H1 (cell line): ENCODE results near the gene C12orf43. TPM values are rescaled to one million over a fixed set of nuclear protein-coding genes. Genes with fewer than 3 reads are reported as not detected.

Experiments
- CTCF ChIA-PET: fragments of 300-600 bp; sonication (Branson Sonifier 250); formaldehyde crosslinking; loops from one replicate; lab custom pipeline; 2021; ENCODE audit not compliant: partially characterized antibody; lab: Charles Lee
- POLR2A ChIA-PET: fragments of 300-600 bp; sonication (Branson Sonifier 250); formaldehyde crosslinking; loops from one replicate; lab custom pipeline; 2021; ENCODE audit warnings: inconsistent platforms; ENCODE audit not compliant: partially characterized antibody; lab: Charles Lee
- DNase-seq, 2 experiments: peaks; one replicate each; pipeline versions ENCODE4 v3.0.0 to v3.0.0-alpha.2; 2010 to 2022; ENCODE audit warnings: low spot score in 2 of 2, low read depth in 1 of 2, mixed read lengths in 1 of 2
- FAIRE-seq: peaks from 2 replicates; lab custom pipeline; 2011; peaks lifted over from hg19 to GRCh38; lab: Jason Lieb, UNC
- H2AFZ ChIP-seq: 2 replicates; pipeline ENCODE4 v1.8.1; 2012; ENCODE audit warnings: low read length, inconsistent platforms
- H2AK5ac ChIP-seq: 2 replicates; pipeline ENCODE4 v1.6.1; 2013; ENCODE audit warnings: low read depth, low read length
- H2BK120ac ChIP-seq: replicated peaks from 2 replicates; pipeline ENCODE3; 2013; ENCODE audit warnings: low read depth, low read length, inconsistent platforms
- H2BK12ac ChIP-seq: 2 replicates; pipeline ENCODE4 v1.6.1; 2013; ENCODE audit warnings: low read depth, low read length
- H2BK15ac ChIP-seq: 2 replicates; pipeline ENCODE4 v1.6.1; 2013; ENCODE audit warnings: low read length
- H2BK20ac ChIP-seq: 2 replicates; pipeline ENCODE4 v1.6.1; 2013; ENCODE audit warnings: low read length
- H2BK5ac ChIP-seq: 2 replicates; pipeline ENCODE4 v1.6.1; 2013; ENCODE audit warnings: low read depth, low read length
- H3K14ac ChIP-seq: 2 replicates; pipeline ENCODE4 v1.6.1; 2013; ENCODE audit warnings: inconsistent platforms; ENCODE audit not compliant: insufficient read length
- H3K18ac ChIP-seq: 2 replicates; pipeline ENCODE4 v1.6.1; 2013; ENCODE audit warnings: low read length; ENCODE audit errors: extremely low read depth
- H3K23ac ChIP-seq: 2 replicates; pipeline ENCODE4 v1.6.1; 2013; ENCODE audit warnings: inconsistent platforms; ENCODE audit not compliant: insufficient read length
- H3K23me2 ChIP-seq: 2 replicates; pipeline ENCODE4 v1.6.1; 2013; ENCODE audit warnings: low read depth, low read length
- H3K27ac ChIP-seq: 2 replicates; pipeline ENCODE4 v1.6.1; 2011; ENCODE audit warnings: low read depth, low read length, inconsistent platforms
- H3K27me3 ChIP-seq, 4 experiments: replicated peaks in 1 of 4; 1 replicate in 1 of 4; 2 replicates in 3 of 4; pipeline versions ENCODE4 v1.6.1 to v1.8.1; 2011 to 2013; ENCODE audit warnings: low read length in 3 of 4, mild to moderate bottlenecking in 3 of 4, inconsistent platforms in 2 of 4, mixed read lengths in 2 of 4, moderate library complexity in 1 of 4; ENCODE audit not compliant: control insufficient read depth in 3 of 4, insufficient read depth in 3 of 4; ENCODE audit errors: extremely low read depth in 1 of 4
- H3K36me3 ChIP-seq, 4 experiments: 2 replicates each; pipeline versions ENCODE4 v1.6.1 to v1.8.1; 2011 to 2013; ENCODE audit warnings: mild to moderate bottlenecking in 4 of 4, low read length in 3 of 4, moderate library complexity in 2 of 4, control low read depth in 1 of 4, inconsistent platforms in 1 of 4; ENCODE audit not compliant: insufficient read depth in 4 of 4, control insufficient read depth in 2 of 4
- H3K4ac ChIP-seq: replicated peaks from 2 replicates; pipeline ENCODE3; 2013; ENCODE audit warnings: low read length, low read depth, mixed read lengths, inconsistent platforms; ENCODE audit not compliant: insufficient read length
- H3K4me1 ChIP-seq, 4 experiments: replicated peaks in 1 of 4; 1 replicate in 1 of 4; 2 replicates in 3 of 4; pipeline versions ENCODE4 v1.6.1 to v1.8.1; 2011 to 2013; ENCODE audit warnings: low read length in 3 of 4, inconsistent platforms in 2 of 4, mixed read lengths in 1 of 4; ENCODE audit not compliant: insufficient read depth in 4 of 4, control insufficient read depth in 3 of 4
- H3K4me2 ChIP-seq, 2 experiments: 2 replicates each; pipeline versions ENCODE4 v1.6.1 to v1.8.1; 2011 to 2013; ENCODE audit warnings: low read depth in 2 of 2, low read length in 2 of 2, control low read depth in 1 of 2, inconsistent platforms in 1 of 2, mild to moderate bottlenecking in 1 of 2; ENCODE audit not compliant: insufficient read depth in 1 of 2
- H3K4me3 ChIP-seq, 4 experiments: fragments of 200-600, 300-600 bp in 1 of 4; sonication (generic), shearing (Covaris generic), sonication (Bioruptor Twin) in 1 of 4; 2 replicates each; pipeline versions ENCODE4 v1.5.1 to v1.8.1; 2011 to 2016; ENCODE audit warnings: low read length in 4 of 4, low read depth in 3 of 4, control low read depth in 2 of 4, inconsistent platforms in 2 of 4, mild to moderate bottlenecking in 2 of 4, mixed read lengths in 1 of 4, moderate library complexity in 1 of 4; ENCODE audit not compliant: insufficient read depth in 2 of 4; ENCODE audit errors: extremely low read depth in 1 of 4
- H3K56ac ChIP-seq: replicated peaks from 2 replicates; pipeline ENCODE3; 2013; ENCODE audit warnings: low read depth, mild to moderate bottlenecking, mixed read lengths, low read length, inconsistent platforms; ENCODE audit not compliant: insufficient read length
- H3K79me1 ChIP-seq: 2 replicates; pipeline ENCODE4 v1.6.1; 2013; ENCODE audit warnings: low read depth, low read length, control low read depth
- H3K79me2 ChIP-seq, 2 experiments: 2 replicates each; pipeline versions ENCODE4 v1.6.1 to v1.8.1; 2012 to 2013; ENCODE audit warnings: low read length in 2 of 2, mild to moderate bottlenecking in 2 of 2, inconsistent platforms in 1 of 2; ENCODE audit not compliant: insufficient read depth in 2 of 2, control insufficient read depth in 1 of 2
- H3K9ac ChIP-seq, 4 experiments: replicated peaks in 1 of 4; 1 replicate in 1 of 4; 2 replicates in 3 of 4; pipeline versions ENCODE4 v1.6.1 to v1.8.1; 2011 to 2013; ENCODE audit warnings: low read depth in 3 of 4, low read length in 3 of 4, control low read depth in 2 of 4, mild to moderate bottlenecking in 2 of 4, moderate library complexity in 2 of 4, inconsistent platforms in 1 of 4; ENCODE audit errors: extremely low read depth in 1 of 4
- H3K9me3 ChIP-seq, 2 experiments: 2 replicates each; pipeline versions ENCODE4 v1.6.1 to v1.8.1; 2012 to 2013; ENCODE audit warnings: mild to moderate bottlenecking in 2 of 2, moderate library complexity in 2 of 2, control low read depth in 1 of 2, inconsistent platforms in 1 of 2, low read depth in 1 of 2, low read length in 1 of 2, mixed read lengths in 1 of 2; ENCODE audit not compliant: insufficient read depth in 2 of 2
- H4K20me1 ChIP-seq, 2 experiments: replicated peaks in 1 of 2; 2 replicates each; pipeline versions ENCODE3 to v1.8.1; 2011 to 2013; ENCODE audit warnings: inconsistent platforms in 2 of 2, low read length in 2 of 2, mild to moderate bottlenecking in 1 of 2; ENCODE audit not compliant: insufficient read depth in 2 of 2, control insufficient read depth in 1 of 2
- H4K5ac ChIP-seq: 2 replicates; pipeline ENCODE4 v1.6.1; 2013; ENCODE audit warnings: low read length, low read depth, mixed read lengths, inconsistent platforms; ENCODE audit not compliant: insufficient read length
- H4K8ac ChIP-seq: 2 replicates; pipeline ENCODE4 v1.8.0; 2013; ENCODE audit warnings: mild to moderate bottlenecking, moderate library complexity, low read length, inconsistent platforms; ENCODE audit not compliant: insufficient read depth; ENCODE audit errors: extremely low read depth
- H4K91ac ChIP-seq: replicated peaks from 2 replicates; pipeline ENCODE3; 2013; ENCODE audit warnings: low read length, mixed read lengths, inconsistent platforms; ENCODE audit not compliant: insufficient read length
- E2F6 ChIP-seq: IDR thresholded peaks from 2 replicates; pipeline ENCODE4 v1.6.1; 2012; ENCODE audit warnings: inconsistent platforms
- EP300 ChIP-seq, 2 experiments: IDR thresholded peaks; 1 replicate in 1 of 2; 2 replicates in 1 of 2; pipeline ENCODE4 v1.6.1; 2011 to 2012; ENCODE audit warnings: low read depth in 2 of 2, low read length in 2 of 2, mild to moderate bottlenecking in 2 of 2, borderline replicate concordance in 1 of 2, inconsistent platforms in 1 of 2, moderate library complexity in 1 of 2
- GABPA ChIP-seq: IDR thresholded peaks from 2 replicates; pipeline ENCODE4 v1.6.1; 2011; ENCODE audit warnings: mild to moderate bottlenecking, low read length, moderate library complexity, borderline replicate concordance; ENCODE audit not compliant: insufficient read depth
- JUN ChIP-seq: IDR thresholded peaks from 2 replicates; pipeline ENCODE4 v1.6.1; 2011; ENCODE audit warnings: low read depth, mild to moderate bottlenecking, improper control_type of control experiment, low read length
- MAFK ChIP-seq: IDR thresholded peaks from 2 replicates; pipeline ENCODE4 v1.6.1; 2012; ENCODE audit warnings: low read depth, mild to moderate bottlenecking, improper control_type of control experiment, low read length
- SIN3A ChIP-seq, 2 experiments: IDR thresholded peaks in 1 of 2; conservative IDR thresholded peaks in 1 of 2; 2 replicates each; pipeline ENCODE4 v1.6.1; 2011 to 2012; ENCODE audit warnings: low read length in 2 of 2, improper control_type of control experiment in 1 of 2, low read depth in 1 of 2, mild to moderate bottlenecking in 1 of 2
- SIX5 ChIP-seq: IDR thresholded peaks from 2 replicates; pipeline ENCODE4 v1.6.1; 2011; ENCODE audit warnings: mild to moderate bottlenecking, low read depth, low read length
- SP1 ChIP-seq: IDR thresholded peaks from 2 replicates; pipeline ENCODE4 v1.6.1; 2011; ENCODE audit warnings: low read depth, low read length
- SP2 ChIP-seq: IDR thresholded peaks from 2 replicates; pipeline ENCODE4 v1.6.1; 2012; ENCODE audit warnings: mild to moderate bottlenecking, low read length, inconsistent platforms
- WGBS, 2 experiments: shearing (Covaris generic) in 1 of 2; methylation state at CpG; one replicate each; pipeline versions ENCODE4 v1.1.6 to v1.1.7; 2013 to 2015; ENCODE audit warnings: low lambda C conversion rate in 2 of 2, mixed read lengths in 2 of 2, inconsistent platforms in 1 of 2, low coverage in 1 of 2, missing lambda C conversion rate in 1 of 2; ENCODE audit not compliant: insufficient replicate concordance in 2 of 2, insufficient coverage in 1 of 2, insufficient read length in 1 of 2; ENCODE audit errors: extremely low coverage in 1 of 2, missing lambda C conversion rate in 1 of 2; 5-methylcytosine and 5-hydroxymethylcytosine counted together
- polyA plus RNA-seq, 7 experiments: library from polyadenylated mRNA; depleted of rRNA in 3 of 7; stranded (reverse) in 5 of 7; unstranded in 2 of 7; fragments of >200 nt in 5 of 7; fragments of 200-250 nt in 2 of 7; gene quantifications; 1 replicate in 5 of 7; 2 replicates in 1 of 7; 4 replicates in 1 of 7; pipeline versions ENCODE4 v1.2.1 to v1.2.3, GENCODE V29; 2011 to 2013; ENCODE audit warnings: missing spikeins in 2 of 7, mixed read lengths in 2 of 7
- total RNA-seq: library from RNA; stranded (reverse); fragmentation: NEBNext Ultra II Directional; extraction: Animal tissue kit (Norgen Biotek cat#: 25700); gene quantifications from 2 replicates; pipeline ENCODE4 v1.2.1, GENCODE V29; 2021

C12orf43 gene
- total and polyA plus RNA-seq, 2 of the 8 experiments (the other 6 are each of a cell fraction or from before 2014, with no cell fraction given) = 9.2 to 22.3 TPM

GRCh38 chr12:121011820-121012219 lies 4.5 kb downstream of the C12orf43 start:
- TF ChIP-seq E2F6 (no peak), EP300 (IDR thresholded peaks at IDR 0.05; ENCODE audit: borderline replicate concordance in 1 of 2, low read depth in 2 of 2, low read length in 2 of 2) (no peak), SIN3A (conservative IDR thresholded peaks at IDR 0.05 in 1 of 2, IDR thresholded peaks at IDR 0.05 in 1 of 2; ENCODE audit: low read depth in 1 of 2, low read length in 2 of 2) (no peak), SP2 (no peak), JUN (no peak), SP1 (no peak), MAFK (no peak), SIX5 (no peak), GABPA (no peak)
- TF ChIP-seq, all 59 proteins: peak for 0
- H4K20me1 ChIP-seq = peaks cover 2% of the 10 kb centered on the region in 2 experiments
- H4K91ac ChIP-seq = no peak overlapping the region
- no peak overlapping the region for H2BK5ac ChIP-seq
- no peaks in the 10 kb centered on the region for H3K9me3 ChIP-seq
- H2BK15ac ChIP-seq = no peak overlapping the region
- H3K18ac ChIP-seq = no peak overlapping the region
- no peak overlapping the region for H3K4ac ChIP-seq
- peaks cover 3% of the 10 kb centered on the region; the same call in 1 of the 2 replicates for H3K23me2 ChIP-seq
- H3K14ac ChIP-seq = no peak overlapping the region
- WGBS, 2 experiments = 89% methylated on average over 6 of the region's 6 CpGs; no CpG with 5 or more reads in 1 of the 2 experiments
- POLR2A ChIA-PET = no interaction called here
- no peak for DNase-seq
- H2AFZ ChIP-seq = no peak overlapping the region
- H3K27me3 ChIP-seq = no peaks in the 10 kb centered on the region
- no peak overlapping the region for H4K5ac ChIP-seq
- H3K4me3 ChIP-seq = no peak overlapping the region
- H2BK12ac ChIP-seq = no peak overlapping the region
- H3K4me2 ChIP-seq = no peak overlapping the region
- H3K56ac ChIP-seq = no peak overlapping the region
- H3K9ac ChIP-seq = no peak overlapping the region
- H2BK20ac ChIP-seq = no peak overlapping the region
- FAIRE-seq = no peak
- H3K36me3 ChIP-seq = peaks cover 13 to 28% (median 19%) of the 10 kb centered on the region in 4 experiments
- H3K79me1 ChIP-seq = no peaks in the 10 kb centered on the region; the same call in none of the 2 replicates
- H2AK5ac ChIP-seq = no peak overlapping the region
- no peak overlapping the region for H4K8ac ChIP-seq
- H3K79me2 ChIP-seq = peaks cover 0 to 13% of the 10 kb centered on the region in 2 experiments; a peak in 3 of 4 replicates
- peaks cover 0 to 4% (median 3%) of the 10 kb centered on the region in 4 experiments; a peak in 5 of 7 replicates for H3K4me1 ChIP-seq
- no peak overlapping the region for H3K23ac ChIP-seq
- CTCF ChIA-PET = no interaction called here
- no peak overlapping the region for H3K27ac ChIP-seq
- no peak overlapping the region for H2BK120ac ChIP-seq
